LHCN-M2 (cell line): Measurements from ENCODE around the gene APOL4. TPM values are rescaled to one million over a fixed set of nuclear protein-coding genes. Genes with fewer than 3 reads are reported as not detected.
"Not testable (repeated sequence)": the region's sequence is repeated elsewhere in the genome, so short reads cannot be mapped to it uniquely, and the experiment has no call there.

Source experiments
- DNase-seq: peaks from one replicate; pipeline ENCODE4 v3.0.0-alpha.2; 2012; ENCODE audit warnings: low read depth
- total RNA-seq: library from RNA; depleted of rRNA; stranded (reverse); fragments of >200 nt; gene quantifications from 2 replicates; pipeline ENCODE4 v1.2.3, GENCODE V29; 2014

APOL4 gene
- total RNA-seq, 1 experiment from 2014 or later, result 0.17 TPM

DNA sequence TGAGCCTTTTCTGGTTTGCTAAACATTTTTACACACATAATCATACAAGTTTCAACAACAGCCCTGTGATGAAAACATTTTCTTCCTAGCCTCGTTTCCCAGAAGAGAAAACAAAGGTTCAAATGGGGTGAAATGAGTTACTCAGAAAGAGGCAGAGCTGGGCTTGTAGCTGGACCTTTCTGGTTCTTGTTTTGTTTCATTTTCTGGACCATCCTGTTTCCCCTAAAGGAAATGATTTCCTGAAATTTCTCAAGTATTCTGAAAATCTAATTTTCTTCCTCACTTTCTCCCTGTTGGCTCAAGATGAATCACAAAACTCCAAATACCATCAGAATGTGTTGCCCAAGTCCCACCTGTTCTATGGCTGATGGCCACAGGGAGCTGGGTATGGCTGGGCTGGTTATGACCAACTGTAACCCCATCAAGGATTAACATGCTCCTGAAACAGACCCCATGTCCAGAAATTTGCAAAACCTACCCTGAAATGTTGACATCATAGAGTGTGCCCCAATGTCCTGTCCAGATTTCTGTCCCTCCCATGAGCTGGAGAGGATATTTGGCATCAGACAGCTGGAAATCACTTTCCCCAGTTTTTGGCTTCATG lies 6.7 kb upstream of the APOL4 start:
- DNase-seq, result peak; percentile 66

DNA sequence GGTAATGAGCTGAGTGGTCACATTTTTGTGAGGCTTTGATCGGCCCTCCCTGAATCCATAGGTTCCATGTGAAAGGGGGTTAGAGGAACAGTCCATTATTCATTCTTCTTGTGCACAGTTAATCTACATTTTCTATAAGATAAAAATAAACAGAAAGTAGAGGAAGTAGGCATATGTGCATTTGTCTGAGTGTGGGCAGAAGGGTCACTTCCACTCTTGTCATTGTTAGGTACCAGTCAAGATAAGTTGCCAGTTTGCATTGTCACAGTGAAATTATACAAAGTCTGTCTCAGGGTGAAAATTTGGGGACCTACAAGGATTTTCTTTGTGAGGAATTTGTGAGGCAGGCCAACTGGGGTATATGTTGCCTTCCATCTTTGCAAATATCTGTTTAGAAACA lies 4.6 kb upstream of the APOL4 start:
- no peak for DNase-seq

DNA sequence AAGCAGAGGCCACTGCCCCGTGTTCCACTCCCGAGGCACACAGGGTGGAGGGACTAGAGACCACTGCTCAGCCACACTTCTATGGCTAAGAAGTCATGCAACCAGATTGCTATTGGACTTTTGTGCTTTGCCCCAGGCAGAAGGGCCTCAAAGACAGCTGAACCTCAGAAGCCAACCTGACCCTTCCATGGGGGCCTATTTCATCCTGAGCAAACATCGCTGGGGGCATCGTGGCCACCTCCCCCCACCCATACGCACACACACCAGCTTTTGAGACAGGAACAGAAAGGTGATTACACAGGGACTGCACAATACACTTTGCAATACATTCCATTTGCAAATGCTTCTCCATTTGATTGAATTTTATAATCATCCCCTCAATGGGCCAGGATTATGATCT lies 4.0 kb upstream of the APOL4 start:
- not testable (repeated sequence) for DNase-seq

DNA sequence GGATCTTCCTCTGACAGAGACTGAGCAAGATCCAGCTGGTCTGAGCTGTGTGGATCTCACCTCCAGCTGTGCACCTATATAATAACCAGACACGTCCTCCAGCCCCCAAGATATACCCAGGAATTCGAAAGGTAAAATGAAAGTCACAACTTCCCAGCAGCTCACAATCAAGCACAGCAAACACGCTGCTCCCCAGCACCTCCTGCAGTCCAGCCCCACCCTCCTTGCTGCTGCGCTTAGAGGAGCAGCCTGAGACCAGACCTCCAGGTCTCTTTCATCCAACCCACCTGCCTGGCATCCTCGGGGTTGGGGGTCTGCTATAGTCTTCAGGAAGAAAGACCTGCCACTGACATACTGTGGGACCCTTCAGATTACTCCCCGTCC lies 3.0 kb upstream of the APOL4 start:
- DNase-seq, result no peak

DNA sequence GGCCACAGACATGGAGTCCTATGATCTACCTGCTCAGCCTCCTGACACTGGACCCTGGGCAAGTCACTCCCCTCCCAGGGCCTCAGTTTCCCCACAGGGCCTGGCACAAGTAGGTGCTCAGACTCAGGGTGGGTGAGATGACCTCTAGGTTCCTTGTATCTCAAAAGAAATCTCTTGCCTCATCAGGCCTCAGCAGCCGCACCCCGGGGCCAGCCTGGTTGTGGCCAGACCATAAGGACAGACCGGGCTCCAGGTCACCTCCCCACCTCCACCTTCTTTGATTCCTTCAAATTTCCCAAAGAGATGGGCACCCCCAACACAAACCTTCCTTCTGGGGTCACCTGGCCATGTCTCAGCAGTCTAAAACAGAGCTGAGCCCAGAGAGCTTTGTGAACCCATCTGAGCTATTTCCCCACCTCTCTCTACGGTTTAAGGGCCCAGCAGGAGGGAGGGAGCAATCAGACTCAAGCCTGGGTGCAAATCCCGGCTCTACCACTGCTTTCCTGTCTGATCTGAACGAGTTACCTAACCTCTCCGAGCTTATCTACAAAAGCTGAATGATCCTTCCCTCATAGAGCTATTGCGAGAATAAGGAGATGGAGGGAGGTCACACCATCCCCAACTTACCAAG lies 2.5 kb upstream of the APOL4 start:
- no peak for DNase-seq

DNA sequence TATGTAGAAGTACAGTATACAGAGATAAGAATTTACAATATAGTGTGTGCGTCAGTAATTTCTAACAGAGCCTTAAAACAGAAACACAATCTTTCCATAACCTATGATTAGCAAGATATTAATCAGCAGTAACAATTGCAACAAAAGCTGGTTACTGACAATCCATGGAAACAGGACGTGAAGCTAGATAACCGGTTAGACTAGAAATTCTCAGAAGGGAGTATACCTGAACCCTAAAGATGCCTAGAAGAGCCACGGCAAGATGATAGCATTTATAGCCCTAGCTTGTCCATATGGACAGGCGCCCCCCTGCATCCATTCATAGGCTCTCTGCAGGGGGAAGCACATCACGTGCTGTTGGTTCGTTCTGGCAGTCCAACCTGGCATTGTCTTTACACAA lies 1.8 kb upstream of the APOL4 start:
- DNase-seq, result not testable (repeated sequence)

DNA sequence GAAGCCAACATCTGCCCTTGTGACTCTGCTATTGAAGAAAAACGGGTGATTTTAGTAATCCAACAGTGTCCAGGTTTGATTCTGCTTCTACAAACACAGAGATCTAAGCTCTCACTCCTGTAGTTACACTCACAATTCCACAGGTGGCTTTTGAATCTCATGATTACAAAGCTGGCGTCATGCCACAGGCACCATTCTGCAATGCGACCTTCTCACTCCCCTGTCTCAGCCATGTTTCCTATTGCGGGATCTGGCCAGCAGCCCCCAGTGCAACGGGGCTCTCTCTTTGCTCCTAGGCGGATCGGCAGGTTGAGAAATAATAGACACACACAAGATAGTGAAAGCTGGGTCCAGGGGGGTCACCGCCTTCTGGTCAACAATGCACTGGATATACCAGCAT lies 1.3 kb upstream of the APOL4 start:
- DNase-seq, result not testable (repeated sequence)

DNA sequence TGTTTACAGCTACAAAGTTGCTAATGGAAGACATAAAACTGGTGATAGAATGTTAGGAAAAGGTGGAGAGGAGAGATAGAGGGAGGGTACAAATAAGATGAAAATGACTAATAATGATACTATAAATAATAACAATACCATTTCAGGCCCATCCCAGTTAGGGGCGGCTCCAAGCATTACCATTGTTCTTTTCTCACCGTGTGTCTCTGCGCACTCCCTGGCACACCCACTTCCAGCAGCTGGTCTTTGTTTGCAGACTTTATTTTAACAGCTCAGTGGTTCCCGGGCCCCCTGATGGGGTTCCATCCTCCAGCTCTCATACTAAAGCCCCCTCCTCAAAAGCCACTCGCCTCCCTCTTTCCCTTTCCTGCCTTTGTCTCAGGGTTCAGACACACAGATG lies 584 bp downstream of the APOL4 start:
- DNase-seq, result not testable (repeated sequence)

DNA sequence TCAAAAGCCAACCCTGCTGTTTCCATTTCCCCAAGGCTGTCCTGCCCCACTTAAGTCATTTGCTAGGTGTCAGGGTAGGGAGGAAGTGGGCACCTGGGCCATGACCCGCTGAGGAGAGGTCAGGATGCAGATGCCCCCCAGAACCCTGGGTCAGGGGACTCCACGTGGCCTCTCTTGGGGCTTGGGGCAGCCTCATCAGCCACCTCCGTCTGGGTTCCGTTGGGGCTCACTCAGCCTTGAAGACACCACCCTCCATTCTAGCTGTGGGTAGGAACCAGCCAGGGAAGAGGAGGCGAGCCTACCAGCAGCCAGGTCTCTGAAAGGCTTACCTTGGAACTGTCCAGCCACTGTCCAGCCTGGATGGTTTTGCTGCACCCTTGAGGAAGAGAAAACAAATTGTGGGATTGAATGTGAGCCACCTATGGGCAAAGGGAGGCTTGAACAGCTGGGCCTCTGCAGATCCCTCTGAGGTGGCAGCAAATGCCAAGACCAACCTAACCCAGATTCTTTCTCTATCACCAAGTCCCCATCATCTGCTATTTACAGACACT lies 2.5 kb downstream of the APOL4 start:
- DNase-seq, result no peak

DNA sequence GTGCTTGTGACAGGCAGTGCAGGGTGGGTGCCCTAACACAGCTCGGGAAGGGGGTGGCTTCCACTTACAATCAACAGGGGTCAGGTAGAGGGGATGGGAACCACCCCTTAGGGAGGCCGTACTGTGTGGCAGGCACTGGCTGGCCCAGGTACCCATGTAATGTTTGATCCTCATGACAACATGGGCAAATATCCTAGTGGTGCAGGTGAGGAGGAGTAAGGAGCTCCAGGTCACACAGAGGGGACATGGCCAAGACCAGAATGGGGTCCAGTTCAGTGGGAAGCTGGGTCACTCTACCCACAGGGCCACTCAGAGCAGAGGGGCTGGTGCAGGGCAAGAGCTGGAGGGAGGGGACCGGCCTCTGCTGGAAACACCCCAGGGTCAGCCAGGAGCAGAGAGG lies 3.1 kb downstream of the APOL4 start:
- no peak for DNase-seq

DNA sequence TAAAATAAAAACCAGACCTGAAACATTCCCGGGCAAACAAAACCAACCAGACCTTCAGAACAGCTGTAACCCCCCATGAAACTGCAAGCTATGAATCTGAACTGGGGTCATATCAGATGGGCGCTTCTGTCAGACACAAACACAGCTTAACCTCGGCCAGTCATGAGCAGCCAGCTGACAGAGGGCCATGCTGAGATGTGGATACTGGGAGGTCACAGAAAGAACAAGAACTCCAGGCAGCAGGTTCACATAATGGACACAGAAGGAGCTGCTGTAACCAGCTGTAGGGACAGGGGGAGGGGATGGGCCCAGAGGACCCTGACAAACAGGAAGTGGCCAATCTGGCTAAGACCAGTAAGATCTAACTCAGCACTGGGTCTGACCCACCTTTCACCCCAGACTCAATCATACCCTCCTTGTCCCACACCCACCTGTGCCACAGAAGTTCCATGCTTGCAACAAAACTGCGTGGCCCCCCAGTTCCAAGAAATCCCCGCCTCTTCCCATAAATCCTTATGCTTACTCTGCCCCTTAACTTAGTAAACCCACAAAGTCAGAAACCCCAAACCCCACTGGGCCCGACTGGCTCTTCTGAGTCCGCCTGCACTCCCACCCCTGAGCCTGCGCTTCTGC lies 4.0 kb downstream of the APOL4 start:
- DNase-seq, result no peak

DNA sequence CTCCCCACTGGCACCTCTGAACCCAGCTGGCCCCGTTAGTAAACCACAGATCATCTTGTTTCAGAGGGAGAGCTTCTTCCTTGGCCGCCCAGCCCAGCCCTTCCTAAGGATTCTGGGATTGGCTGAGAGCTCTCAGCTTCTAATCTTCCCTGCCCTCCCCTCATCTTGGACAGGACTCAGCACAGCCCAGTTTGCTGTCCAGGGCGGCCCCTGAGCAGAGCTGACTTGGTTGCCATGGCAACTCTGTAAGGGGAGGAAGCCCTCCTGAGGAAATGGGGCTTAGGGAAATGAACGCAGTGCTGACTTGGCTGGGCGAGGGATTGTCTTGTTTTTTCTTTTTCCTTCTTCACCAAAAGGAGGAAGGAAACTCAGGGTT lies 4.6 kb downstream of the APOL4 start:
- DNase-seq, result peak; percentile 52

DNA sequence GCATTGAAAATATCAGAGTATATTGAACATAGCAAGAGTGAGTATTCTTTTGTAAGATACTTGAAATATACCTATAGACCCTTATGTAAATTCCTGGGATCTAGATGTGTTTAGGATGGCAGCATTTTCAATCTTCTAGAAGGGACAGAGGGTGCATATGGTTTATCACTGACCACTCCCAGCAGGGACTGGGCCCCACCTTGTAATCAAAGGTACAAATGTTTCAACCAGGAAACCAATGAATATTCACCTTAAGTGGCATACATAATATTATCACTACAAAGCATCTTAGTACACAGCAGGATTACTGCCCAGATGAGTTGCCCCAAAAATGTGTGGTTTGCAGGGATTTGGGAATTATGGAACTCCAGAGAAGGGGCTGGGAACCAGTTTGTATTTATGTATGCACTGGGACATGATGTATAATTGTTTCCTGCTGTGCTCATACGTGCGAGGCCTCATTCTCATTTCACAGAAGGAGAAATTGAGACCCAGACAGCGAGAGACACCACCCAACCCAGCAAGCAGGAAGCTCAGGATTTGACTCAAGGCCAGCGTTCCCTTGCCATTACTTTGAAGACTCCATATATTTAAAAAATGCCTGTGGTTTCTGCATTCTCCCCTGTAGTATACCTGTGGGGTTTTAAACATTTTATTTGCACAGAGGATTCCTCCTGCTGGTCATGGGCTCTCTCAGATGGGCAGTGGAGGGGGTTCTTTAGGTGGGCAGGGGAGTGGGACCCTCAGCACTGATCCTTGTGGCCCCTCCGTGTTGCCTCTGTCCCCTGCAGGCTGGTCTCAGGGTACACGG lies 5.2 kb downstream of the APOL4 start:
- DNase-seq, result no peak

DNA sequence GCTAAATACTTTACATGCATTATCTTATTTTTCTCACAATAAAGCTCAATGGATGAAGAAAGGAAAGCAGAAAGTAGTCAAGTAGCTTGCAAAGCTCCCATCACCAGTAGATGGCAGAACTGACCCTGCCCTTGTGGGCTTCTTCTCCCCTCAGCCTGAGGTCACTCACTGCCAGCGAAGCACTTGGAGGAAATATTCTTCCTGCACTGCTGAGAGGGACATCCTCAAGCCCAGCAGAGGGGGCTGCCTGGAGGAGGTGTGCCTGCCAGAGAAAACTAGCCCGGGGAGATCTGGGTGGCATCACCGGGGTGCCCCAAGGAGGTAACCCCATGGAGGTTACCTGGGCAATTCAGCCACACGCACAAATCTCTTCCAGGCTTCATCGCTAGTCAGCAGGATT lies 6.6 kb downstream of the APOL4 start:
- peak; percentile 71 for DNase-seq

DNA sequence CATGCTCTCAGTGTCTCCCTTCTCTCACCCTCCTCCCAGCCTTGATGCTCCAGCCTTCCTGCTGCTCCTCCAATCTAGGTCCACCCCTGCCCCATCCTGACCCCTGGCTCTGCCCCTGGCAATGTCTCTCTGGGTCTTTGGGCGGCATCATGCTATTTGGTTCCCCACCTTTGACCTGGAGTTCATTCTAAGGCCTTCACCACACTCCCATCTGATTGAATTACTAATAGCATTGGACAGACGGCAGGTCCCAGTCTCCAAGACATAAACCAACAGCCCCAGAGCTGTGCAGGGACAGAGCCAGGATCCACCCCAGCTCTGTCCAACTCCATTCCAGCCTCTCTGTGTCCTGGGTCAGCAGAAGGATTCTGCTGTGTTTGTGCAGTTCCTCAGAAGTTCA lies 7.2 kb downstream of the APOL4 start:
- no peak for DNase-seq

DNA sequence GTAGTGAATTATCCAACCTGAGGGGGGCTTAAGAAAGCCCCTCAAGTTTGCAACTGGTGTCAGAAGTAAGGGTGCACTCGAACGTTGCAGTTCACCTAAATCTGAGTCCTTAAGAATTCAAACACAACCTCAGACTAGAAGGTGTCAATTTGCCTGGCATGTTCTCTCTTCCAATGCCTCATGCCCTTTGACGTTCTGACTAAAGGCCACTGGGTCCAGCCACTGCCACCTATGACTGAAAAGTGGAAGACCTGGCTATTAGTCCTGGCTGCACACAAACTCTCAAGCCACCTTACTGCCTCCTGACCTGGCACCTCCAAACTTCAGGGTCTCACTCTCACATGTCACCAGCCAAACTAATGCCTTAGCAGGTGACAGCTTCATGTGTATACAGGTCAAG lies 8.0 kb downstream of the APOL4 start:
- DNase-seq, result no peak

DNA sequence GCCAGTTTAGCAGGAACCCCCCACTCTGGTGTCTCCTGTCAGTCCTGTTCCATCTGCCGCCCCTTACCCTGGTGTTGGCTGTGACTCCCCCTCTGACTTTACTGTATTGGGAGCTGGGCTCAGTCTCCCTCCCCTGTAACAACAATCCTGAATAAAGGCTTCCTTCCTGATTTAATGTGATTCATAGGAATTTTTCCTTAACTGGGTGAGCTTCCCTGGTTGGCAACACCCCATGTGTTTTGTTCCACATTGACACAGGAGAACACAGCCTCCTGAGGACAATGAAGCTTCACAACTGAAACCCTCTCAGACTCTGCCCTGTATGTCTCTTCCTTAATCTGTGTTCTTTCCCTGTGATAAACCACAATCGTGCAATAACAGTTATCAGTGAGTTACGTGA lies 8.4 kb downstream of the APOL4 start:
- DNase-seq, result no peak

DNA sequence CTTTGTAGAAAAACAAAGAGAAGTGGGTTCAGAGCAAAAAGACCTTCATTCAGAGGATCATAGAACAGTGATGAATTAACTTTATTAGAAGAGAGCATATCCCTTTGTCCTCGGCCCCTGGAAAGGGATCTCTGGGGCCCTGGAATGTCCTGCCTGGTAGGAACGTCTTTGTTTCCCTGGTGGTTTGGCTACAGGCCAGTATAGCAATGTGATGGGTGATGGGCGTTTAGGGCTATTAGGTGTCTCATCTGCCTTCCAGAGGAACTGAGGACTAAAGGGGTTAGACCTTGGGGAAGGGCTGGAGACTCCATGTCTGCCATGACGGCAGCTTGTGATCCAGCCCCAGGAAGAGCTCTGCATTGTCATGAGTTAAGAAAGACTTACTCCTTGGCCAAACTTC lies 9.1 kb downstream of the APOL4 start:
- DNase-seq, result no peak

DNA sequence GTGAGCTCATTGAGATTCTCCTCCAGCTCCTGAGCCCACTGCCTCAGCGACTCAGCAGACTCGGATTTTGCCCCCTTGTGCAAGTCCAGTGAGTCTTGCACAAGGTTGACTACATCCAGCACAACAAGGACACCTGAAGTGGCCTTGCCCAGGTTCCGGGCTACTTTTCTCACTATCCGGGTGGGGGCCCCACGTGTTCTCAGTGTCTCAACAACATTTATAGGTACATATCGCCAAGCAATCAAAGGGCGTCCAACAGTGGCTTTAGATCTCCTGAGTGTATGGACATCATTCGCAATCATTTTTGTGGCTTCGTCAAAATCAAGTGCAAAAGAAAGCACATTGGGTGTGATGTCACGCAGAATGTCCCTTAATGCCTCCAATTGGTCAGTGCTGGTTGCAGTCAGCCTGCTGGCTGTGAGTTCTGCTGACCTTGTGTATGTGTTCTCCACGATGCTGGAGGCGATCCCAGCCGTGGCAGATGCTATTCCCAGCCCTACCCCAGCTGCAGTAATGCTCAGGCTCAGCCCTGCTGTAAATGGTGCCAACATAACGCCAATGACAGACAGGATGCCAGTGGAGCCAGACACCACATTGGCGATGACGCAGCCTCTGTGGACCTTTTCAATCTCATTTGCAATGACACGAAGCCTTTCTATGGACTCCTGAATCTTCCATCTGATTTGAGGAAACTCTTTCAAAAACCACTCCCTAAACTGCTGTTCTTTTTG lies 10.3 kb downstream of the APOL4 start:
- peak; percentile 67 for DNase-seq

DNA sequence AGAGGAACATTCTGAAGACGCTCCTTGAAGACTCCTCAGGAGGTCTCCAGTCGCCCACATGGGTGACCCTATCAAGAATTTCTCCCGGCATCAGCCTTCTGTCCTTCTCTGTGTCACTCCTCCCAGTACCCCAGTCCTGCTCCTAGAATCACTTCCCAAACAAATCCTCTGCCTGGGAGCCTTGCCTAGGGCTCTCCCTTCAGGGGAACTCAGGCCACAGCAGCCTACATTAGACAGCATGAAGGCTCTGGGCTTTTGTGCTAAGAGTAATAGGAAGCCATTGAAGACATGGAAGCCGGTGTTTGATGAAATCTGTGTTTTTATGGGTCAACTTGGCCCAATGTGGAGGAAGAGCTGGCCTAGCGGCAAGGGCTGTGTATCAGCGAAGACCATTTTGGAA lies 13.7 kb downstream of the APOL4 start:
- not testable (repeated sequence) for DNase-seq

DNA sequence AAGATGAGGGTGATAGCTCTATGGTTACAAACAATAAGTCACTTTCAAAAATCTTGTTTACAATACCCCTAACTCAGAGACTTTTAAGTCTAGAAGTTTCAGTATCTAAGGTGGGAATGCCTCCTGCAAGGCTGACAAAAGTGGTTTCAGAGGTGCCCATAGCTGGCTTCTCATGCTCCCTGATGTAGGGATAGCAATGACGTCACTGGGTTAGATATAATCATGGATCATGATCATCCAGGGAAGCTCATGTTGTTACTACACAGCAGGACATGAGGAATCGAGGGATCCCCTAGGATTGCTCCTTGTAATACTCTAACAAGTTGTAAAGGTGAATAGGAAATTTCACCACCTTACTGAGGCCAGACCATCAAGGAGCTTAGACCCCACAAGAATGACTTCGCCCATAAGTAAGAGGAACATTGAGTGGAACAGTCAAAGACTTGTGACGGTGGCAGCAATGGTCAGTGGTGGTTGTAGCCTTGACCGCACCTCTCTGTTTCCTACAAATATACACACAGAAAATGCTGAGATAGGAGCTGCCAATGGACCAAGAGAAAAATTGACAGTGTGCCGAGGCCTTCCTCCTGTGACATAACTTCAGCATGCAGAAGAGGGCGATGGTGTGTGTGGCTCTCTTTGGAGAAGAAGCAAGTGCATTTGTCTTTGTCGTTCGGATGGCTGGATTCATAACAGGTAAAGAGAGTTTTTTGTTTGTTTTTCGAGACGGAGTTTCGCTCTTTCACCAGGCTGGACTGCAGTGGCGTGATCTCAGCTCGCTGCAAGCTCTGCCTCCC lies 15.6 kb downstream of the APOL4 start:
- DNase-seq, result no peak
